D721Med (cell line): ENCODE data around the gene OVCH2.

Source experiments
- DNase-seq: peaks from one replicate; pipeline ENCODE4 v3.0.0; 2011; ENCODE audit warnings: low spot score; ENCODE audit not compliant: insufficient read length
- FAIRE-seq: peaks from 2 replicates; lab custom pipeline; 2011; peaks lifted over from hg19 to GRCh38; lab: Jason Lieb, UNC
- CTCF ChIP-seq: IDR thresholded peaks from 2 replicates; pipeline ENCODE4 v1.5.1; 2012; ENCODE audit warnings: mild to moderate bottlenecking, control low read depth; ENCODE audit not compliant: insufficient read depth; ENCODE audit errors: missing control alignments

OVCH2 gene

DNA sequence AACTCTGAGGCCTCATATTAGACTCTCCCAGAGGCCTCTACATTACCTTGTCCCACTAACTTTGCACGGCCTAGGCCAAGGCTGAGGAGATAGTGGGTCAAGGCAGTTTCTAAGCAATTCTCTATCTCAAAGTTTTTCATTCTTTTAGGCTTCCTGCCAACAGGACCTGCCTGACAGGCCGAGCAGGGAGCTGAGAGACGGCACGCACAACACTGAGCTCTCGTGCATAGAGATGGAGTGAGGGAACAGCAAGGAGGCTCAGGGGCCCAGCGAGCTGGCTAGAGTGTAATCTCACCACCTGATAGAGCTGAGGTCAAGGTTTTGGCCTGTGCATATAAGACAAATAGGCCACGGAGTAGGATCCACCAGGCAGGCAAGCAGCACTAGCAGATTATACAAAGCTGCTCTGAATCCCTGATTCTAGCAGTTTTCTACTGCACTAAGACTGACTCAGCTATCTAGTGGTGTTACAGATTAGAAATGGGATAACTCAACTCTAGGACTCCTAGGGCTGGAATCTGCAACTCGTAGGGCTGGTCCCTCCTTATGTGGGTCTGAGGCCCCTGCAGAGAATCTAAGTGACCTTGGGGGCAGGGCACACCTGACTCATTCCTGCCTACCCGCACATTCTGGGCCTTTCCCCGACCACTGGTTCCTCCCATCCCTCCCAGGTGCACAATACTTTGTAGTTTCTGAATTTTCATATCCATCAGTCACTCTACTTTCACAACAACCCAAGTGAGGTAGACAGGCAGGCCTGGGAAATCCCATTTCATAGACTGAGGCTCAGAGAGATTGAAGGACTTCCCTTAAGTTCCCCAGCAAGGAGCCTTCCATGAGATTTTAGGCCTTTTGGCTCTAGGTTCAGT, 34.7 kb downstream of the OVCH2 start:
- TF ChIP-seq CTCF: no peak
- FAIRE-seq (no peak), DNase-seq (no peak)

- DNase-seq (no peak), FAIRE-seq (no peak)
- TF ChIP-seq CTCF: no peak
Measured at GRCh38 chr11:7670641-7671040, 35.6 kb downstream of the OVCH2 start.

GRCh38 chr11:7668911-7669310, 37.4 kb downstream of the OVCH2 start:
- no peak for DNase-seq
- TF ChIP-seq CTCF: no peak
- no peak for FAIRE-seq

GRCh38 chr11:7668464-7668863, 37.8 kb downstream of the OVCH2 start:
- no peak for FAIRE-seq

DNA sequence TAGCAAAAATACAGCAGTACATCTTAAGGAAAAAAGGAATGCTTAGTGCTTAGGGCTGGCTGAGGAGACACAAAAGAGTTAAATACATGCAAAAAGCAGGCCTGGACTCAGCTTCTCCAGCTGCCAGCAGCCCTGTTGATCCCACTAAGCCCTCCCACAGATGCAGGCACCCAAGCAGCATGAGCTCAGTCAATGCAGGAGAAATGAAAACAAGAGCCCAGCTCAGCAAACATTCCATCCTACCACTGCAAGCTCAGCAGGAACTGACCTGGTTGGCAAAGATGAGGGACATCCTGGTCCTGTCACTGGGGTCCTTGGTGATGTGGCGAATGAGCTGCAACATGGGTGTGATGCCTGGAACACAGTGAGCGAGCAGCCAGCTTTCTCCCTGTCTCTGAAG, 38.8 kb downstream of the OVCH2 start:
- no peak for DNase-seq
- FAIRE-seq: no peak
- TF ChIP-seq CTCF: no peak

More at GRCh38 chr11:7668464-7668863, 37.8 kb downstream of the OVCH2 start:
- DNase-seq: no peak
- no peak for TF ChIP-seq CTCF

GRCh38 chr11:7666292-7666866, 39.9 kb downstream of the OVCH2 start:
- no peak for FAIRE-seq
- DNase-seq: no peak
- TF ChIP-seq CTCF: no peak
